Measurements from ENCODE around the gene ATG4A.

DNA sequence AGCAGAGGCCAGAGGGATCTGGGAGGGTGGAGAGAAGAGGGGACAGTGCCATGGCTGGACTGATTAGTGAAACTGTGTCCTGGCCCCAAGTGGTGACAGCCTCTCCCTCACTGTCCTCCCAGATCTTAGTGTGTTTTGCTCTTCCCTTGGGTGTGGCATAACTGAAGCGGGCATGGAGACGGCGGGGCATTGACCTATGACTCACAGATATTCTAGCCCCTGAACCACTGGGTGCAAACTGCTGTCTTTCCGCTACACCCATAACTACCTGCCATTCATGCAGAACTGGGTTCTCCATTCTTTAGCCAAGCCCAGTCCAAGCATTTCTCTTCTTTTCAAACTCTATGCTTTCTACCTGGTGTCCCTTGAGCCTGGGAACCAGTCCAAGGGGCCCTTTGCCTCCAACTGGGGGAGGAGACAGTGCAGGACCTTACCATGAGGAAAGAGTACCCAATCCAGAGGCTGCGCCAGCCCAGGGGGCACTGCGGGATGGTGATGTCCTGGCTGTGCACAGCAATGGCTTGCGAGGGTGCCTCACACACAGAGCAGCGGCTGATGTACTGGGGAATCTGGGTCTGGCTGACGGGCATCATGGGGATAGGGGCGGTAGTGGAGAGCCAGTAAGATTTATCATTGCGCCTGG, 67.6 kb downstream of the ATG4A start:
- TF ChIP-seq EZH2 (IDR thresholded peaks at IDR 0.05; ENCODE audit: borderline replicate concordance, low read length) (no peak), CTCF (IDR thresholded peaks at IDR 0.05; ENCODE audit: low read length) (no peak)
